GM21619 (cell line): ENCODE results near the gene MRTFA.
"Not testable (repeated sequence)": the region's sequence is repeated elsewhere in the genome, so short reads cannot be mapped to it uniquely, and the experiment has no call there.

ENCODE experiments used
- ATAC-seq: cut with Tn5 transposase; IDR thresholded peaks from one replicate; pipeline ENCODE4 v1.9.1; 2021; ENCODE audit not compliant: unreplicated experiment

The MRTFA gene

GRCh38 chr22:40660730-40661129 is 24.2 kb upstream of the MRTFA start:
- no peak for ATAC-seq

GRCh38 chr22:40659166-40659565 is 22.6 kb upstream of the MRTFA start:
- no peak for ATAC-seq

- not testable (repeated sequence) for ATAC-seq
Measured at GRCh38 chr22:40656651-40657050, 20.1 kb upstream of the MRTFA start.

GRCh38 chr22:40655941-40656340 is 19.4 kb upstream of the MRTFA start:
- ATAC-seq = not testable (repeated sequence)

GRCh38 chr22:40654522-40655167 is 18.1 kb upstream of the MRTFA start:
- no peak for ATAC-seq

- no peak for ATAC-seq
Measured at GRCh38 chr22:40653361-40653760, 16.8 kb upstream of the MRTFA start.

GRCh38 chr22:40651563-40652501 is 15.3 kb upstream of the MRTFA start:
- peak; percentile 71 for ATAC-seq

- no peak for ATAC-seq
Measured at GRCh38 chr22:40651057-40651456, 14.5 kb upstream of the MRTFA start.

GRCh38 chr22:40648386-40648785 is 11.9 kb upstream of the MRTFA start:
- ATAC-seq = no peak

- no peak for ATAC-seq
Measured at GRCh38 chr22:40645579-40646197, 9.2 kb upstream of the MRTFA start.

- no peak for ATAC-seq
Measured at GRCh38 chr22:40642316-40642715, 5.8 kb upstream of the MRTFA start.

- no peak for ATAC-seq
Measured at GRCh38 chr22:40641269-40641668, 4.8 kb upstream of the MRTFA start.

- ATAC-seq = no peak
Measured at GRCh38 chr22:40638261-40638660, 1.7 kb upstream of the MRTFA start.

- no peak for ATAC-seq
Measured at GRCh38 chr22:40637183-40638150, 948 bp upstream of the MRTFA start.

GRCh38 chr22:40635940-40636379 is 559 bp downstream of the MRTFA start:
- peak; percentile 11 for ATAC-seq

GRCh38 chr22:40635043-40635939 is 1.2 kb downstream of the MRTFA start:
- ATAC-seq = no peak

GRCh38 chr22:40634119-40634903 is 2.2 kb downstream of the MRTFA start:
- no peak for ATAC-seq

- ATAC-seq = no peak
Measured at GRCh38 chr22:40633036-40633435, 3.5 kb downstream of the MRTFA start.

GRCh38 chr22:40631925-40632324 is 4.6 kb downstream of the MRTFA start:
- ATAC-seq = no peak
